Measurements from ENCODE around the gene UPB1. TPM values are rescaled to one million over a fixed set of nuclear protein-coding genes. Genes with fewer than 3 reads are reported as not detected.

UPB1 gene
- total RNA-seq, 1 experiment from 2014 or later, result 0.50 TPM

DNA sequence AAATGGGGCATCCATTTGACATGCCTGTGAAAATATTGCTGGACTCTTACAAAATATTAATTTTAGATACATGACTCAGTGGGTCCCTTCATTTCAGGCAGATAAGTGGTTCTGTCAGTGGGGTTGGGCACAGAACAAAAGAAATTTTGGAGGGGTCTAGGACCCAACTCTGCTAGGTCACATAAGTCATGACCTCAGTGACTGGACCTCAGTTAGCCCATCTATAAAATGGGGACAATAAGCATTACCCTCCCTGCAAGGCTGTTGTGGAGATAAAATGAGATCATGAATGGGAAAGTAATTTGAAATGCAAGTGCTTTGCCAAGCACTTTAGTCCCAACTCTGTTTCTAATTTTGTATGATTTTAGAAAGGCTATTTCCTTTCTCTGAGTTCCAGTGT lies 44.0 kb upstream of the UPB1 start:
- BruUV-seq (replicated peaks), result no TSS peak
- H3K9me3 Mint-ChIP-seq (ENCODE audit: low read depth, unreplicated experiment), result peaks cover 2% of the 10 kb centered on the region
- TF ChIP-seq, protein P1, sequence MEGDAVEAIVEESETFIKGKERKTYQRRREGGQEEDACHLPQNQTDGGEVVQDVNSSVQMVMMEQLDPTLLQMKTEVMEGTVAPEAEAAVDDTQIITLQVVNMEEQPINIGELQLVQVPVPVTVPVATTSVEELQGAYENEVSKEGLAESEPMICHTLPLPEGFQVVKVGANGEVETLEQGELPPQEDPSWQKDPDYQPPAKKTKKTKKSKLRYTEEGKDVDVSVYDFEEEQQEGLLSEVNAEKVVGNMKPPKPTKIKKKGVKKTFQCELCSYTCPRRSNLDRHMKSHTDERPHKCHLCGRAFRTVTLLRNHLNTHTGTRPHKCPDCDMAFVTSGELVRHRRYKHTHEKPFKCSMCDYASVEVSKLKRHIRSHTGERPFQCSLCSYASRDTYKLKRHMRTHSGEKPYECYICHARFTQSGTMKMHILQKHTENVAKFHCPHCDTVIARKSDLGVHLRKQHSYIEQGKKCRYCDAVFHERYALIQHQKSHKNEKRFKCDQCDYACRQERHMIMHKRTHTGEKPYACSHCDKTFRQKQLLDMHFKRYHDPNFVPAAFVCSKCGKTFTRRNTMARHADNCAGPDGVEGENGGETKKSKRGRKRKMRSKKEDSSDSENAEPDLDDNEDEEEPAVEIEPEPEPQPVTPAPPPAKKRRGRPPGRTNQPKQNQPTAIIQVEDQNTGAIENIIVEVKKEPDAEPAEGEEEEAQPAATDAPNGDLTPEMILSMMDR (IDR thresholded peaks at IDR 0.05; ENCODE audit: unreplicated experiment), result no peak
- peaks cover 24% of the 10 kb centered on the region for H3K27me3 Mint-ChIP-seq (ENCODE audit: unreplicated experiment)
- H3K4me3 Mint-ChIP-seq (ENCODE audit: low read depth, unreplicated experiment), result no peak overlapping the region
- H3K4me1 Mint-ChIP-seq (ENCODE audit: low read depth, unreplicated experiment), result peaks cover 7% of the 10 kb centered on the region
- intact Hi-C loops (cut with micrococcal nuclease; ENCODE audit: unreplicated experiment), result no loop called here
- CTCF ChIA-PET, result no interaction called here
- DNase-seq, result no peak
- no peak overlapping the region for H3K27ac Mint-ChIP-seq (ENCODE audit: unreplicated experiment)
- H3K36me3 Mint-ChIP-seq (ENCODE audit: insufficient read depth, unreplicated experiment), result no peaks in the 10 kb centered on the region

DNA sequence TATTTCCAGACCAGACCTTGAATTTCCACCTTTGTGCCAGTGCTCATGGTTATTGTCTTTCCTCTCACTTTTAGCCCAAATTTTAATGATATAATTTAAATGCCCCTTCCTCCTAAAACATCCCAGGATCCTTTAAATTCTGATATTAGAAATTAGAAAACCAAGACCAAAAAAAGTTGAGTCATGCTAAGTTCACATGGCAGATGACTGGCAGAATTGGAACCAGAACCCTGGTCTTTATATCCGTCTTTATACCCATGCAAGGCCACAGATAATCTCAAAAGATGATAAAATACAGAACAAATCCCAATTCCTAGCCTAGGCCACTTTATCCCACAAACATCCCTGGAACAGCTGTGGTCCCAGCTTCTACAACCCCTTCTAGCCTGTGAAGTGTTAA lies 41.3 kb upstream of the UPB1 start:
- Mint-ChIP-seq H3K27me3 (ENCODE audit: unreplicated experiment) (peaks cover 19% of the 10 kb centered on the region), H3K36me3 (ENCODE audit: insufficient read depth, unreplicated experiment) (no peaks in the 10 kb centered on the region), H3K4me3 (ENCODE audit: low read depth, unreplicated experiment) (no peak overlapping the region), H3K9me3 (ENCODE audit: low read depth, unreplicated experiment) (peaks cover 2% of the 10 kb centered on the region), H3K27ac (ENCODE audit: unreplicated experiment) (no peak overlapping the region), H3K4me1 (ENCODE audit: low read depth, unreplicated experiment) (peaks cover 8% of the 10 kb centered on the region)
- TF ChIP-seq, protein P1 (IDR thresholded peaks at IDR 0.05; ENCODE audit: unreplicated experiment), result no peak
- no TSS peak for BruUV-seq (replicated peaks)
- CTCF ChIA-PET, result no interaction called here
- intact Hi-C loops (cut with micrococcal nuclease; ENCODE audit: unreplicated experiment), result no loop called here
- DNase-seq, result no peak

DNA sequence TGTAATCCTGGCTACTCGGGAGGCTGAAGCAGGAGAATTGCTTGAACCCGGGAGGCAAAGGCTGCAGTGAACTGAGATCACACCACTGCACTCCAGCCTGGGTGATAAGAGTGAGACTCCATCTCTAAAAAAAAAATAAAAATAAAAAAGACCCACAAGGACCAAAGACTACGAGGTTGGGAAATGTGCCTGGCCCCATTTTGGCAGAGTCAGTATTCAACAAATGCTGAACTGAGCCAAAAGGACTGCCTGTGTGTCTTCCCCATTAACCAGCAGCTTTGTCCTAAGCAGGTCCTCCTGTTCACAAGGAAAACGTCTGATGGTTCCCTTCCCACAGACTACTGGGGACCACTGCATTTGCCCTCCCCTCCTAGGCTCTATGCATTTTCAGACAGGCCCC lies 40.1 kb upstream of the UPB1 start:
- TF ChIP-seq, protein P1 (IDR thresholded peaks at IDR 0.05; ENCODE audit: unreplicated experiment), result no peak
- CTCF ChIA-PET, result no interaction called here
- Mint-ChIP-seq H3K4me3 (ENCODE audit: low read depth, unreplicated experiment) (no peak overlapping the region), H3K36me3 (ENCODE audit: insufficient read depth, unreplicated experiment) (no peaks in the 10 kb centered on the region), H3K27ac (ENCODE audit: unreplicated experiment) (no peak overlapping the region), H3K9me3 (ENCODE audit: low read depth, unreplicated experiment) (no peaks in the 10 kb centered on the region), H3K4me1 (ENCODE audit: low read depth, unreplicated experiment) (peaks cover 14% of the 10 kb centered on the region), H3K27me3 (ENCODE audit: unreplicated experiment) (peaks cover 7% of the 10 kb centered on the region)
- BruUV-seq (replicated peaks), result no TSS peak
- DNase-seq, result no peak
- intact Hi-C loops (cut with micrococcal nuclease; ENCODE audit: unreplicated experiment), result no loop called here

DNA sequence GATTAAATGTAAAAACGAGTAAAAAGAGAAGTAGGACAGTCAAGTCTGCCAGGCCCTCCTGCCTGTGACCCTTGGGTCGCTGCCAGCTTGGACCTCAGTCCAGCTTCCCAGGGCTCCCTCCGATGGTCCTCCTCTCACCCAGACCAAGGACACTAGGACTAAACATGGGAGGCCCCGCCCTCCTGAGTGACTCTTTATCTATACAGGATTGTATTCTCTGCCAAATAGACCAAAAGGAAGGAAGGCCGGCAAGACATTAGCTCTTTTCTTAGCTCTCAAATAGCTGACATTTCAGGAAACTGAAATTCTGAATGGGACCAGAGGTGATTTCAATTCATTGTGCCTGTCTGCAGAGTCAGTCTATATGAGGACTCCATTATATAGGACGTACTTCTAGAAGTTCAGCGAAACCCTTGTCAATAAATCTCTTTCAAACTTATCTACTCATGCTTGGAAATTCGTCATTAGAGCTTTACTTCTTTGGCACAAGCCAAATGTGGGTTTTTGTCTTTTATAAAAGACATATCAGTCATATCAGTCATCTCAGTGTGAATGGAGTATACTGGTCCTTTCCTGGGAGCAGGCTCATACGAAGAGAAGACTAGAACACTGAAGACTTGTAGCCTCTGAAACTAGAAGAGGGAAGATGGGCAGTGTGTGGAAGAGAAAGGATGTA lies 39.2 kb upstream of the UPB1 start:
- no TSS peak for BruUV-seq (replicated peaks)
- TF ChIP-seq, protein P1 (IDR thresholded peaks at IDR 0.05; ENCODE audit: unreplicated experiment), result no peak
- Mint-ChIP-seq H3K4me1 (ENCODE audit: low read depth, unreplicated experiment) (peaks cover 23% of the 10 kb centered on the region), H3K27me3 (ENCODE audit: unreplicated experiment) (no peaks in the 10 kb centered on the region), H3K27ac (ENCODE audit: unreplicated experiment) (no peak overlapping the region), H3K4me3 (ENCODE audit: low read depth, unreplicated experiment) (no peak overlapping the region), H3K9me3 (ENCODE audit: low read depth, unreplicated experiment) (no peaks in the 10 kb centered on the region), H3K36me3 (ENCODE audit: insufficient read depth, unreplicated experiment) (no peaks in the 10 kb centered on the region)
- DNase-seq, result no peak
- CTCF ChIA-PET, result no interaction called here
- intact Hi-C loops (cut with micrococcal nuclease; ENCODE audit: unreplicated experiment), result no loop called here
